Transverse colon (tissue), 4 donors: ENCODE results near the gene LHX2. TPM values are rescaled to one million over a fixed set of nuclear protein-coding genes. Genes with fewer than 3 reads are reported as not detected.

Source experiments
- DNase-seq: peaks from one replicate; pipeline ENCODE4 v3.0.0-alpha.2; 2019
- H3K27ac ChIP-seq, 4 donors: fragments of 200-600 bp; sonication (generic); 2 replicates each; pipeline ENCODE4 v1.5.1; 2016 to 2018; ENCODE audit warnings: inconsistent platforms in 4 of 4
- H3K27me3 ChIP-seq: fragments of 200-600 bp; sonication (generic); 2 replicates; pipeline ENCODE4 v1.5.1; 2017; ENCODE audit warnings: inconsistent platforms
- H3K36me3 ChIP-seq, 4 donors: fragments of 200-600 bp; sonication (generic); 2 replicates each; pipeline ENCODE4 v1.5.1; 2017 to 2019; ENCODE audit warnings: inconsistent platforms in 4 of 4
- H3K4me1 ChIP-seq, 4 donors: fragments of 200-600 bp; sonication (generic); 2 replicates each; pipeline ENCODE4 v1.5.1; 2017 to 2020; ENCODE audit warnings: inconsistent platforms in 4 of 4
- H3K4me3 ChIP-seq, 4 donors: fragments of 200-600 bp; sonication (generic); 1 replicate in 1 of 4; 2 replicates in 3 of 4; pipeline versions ENCODE4 v1.5.1 to v1.6.1; 2017 to 2019; ENCODE audit warnings: inconsistent platforms in 4 of 4
- H3K9me3 ChIP-seq, 2 donors: fragments of 200-600 bp; sonication (generic); 2 replicates each; pipeline ENCODE4 v1.5.1; 2017 to 2019; ENCODE audit warnings: inconsistent platforms in 2 of 2
- EP300 ChIP-seq: sonication (generic); formaldehyde crosslinking; IDR thresholded peaks from one replicate; pipeline ENCODE4 v1.6.1; 2017; ENCODE audit warnings: antibody characterized with exemption, low read depth
- POLR2A ChIP-seq: fragments of 450-650 bp; IDR thresholded peaks from one replicate; pipeline ENCODE4 v1.6.1; 2016; ENCODE audit warnings: antibody characterized with exemption, mild to moderate bottlenecking, moderate library complexity
- POLR2AphosphoS5 ChIP-seq, 3 donors: sonication (generic); formaldehyde crosslinking; IDR thresholded peaks; one replicate each; pipeline ENCODE4 v1.6.1; 2016; ENCODE audit warnings: antibody characterized with exemption in 3 of 3
- WGBS, 2 donors: methylation state at CpG; one replicate each; pipeline ENCODE4 v1.1.5; 2018; ENCODE audit warnings: low coverage in 1 of 2; 5-methylcytosine and 5-hydroxymethylcytosine counted together
- in situ Hi-C, 4 donors: fragments of 200-750 bp; cut with MboI; loops; one replicate each; pipeline versions ENCODE4 v1.15.0 to v1.15.1; 2017; ENCODE audit warnings: low sequenced_read_pairs in 3 of 4, low pct_ligation_motif_present in 1 of 4, low pct_unique_long_range_greater_than_20kb in 1 of 4
- intact Hi-C: fragments of 100-400 bp; cut with DNase I; formaldehyde crosslinking; loops from one replicate; pipeline ENCODE4 v1.15.1; 2023; ENCODE audit warnings: low total_unique reads
- total RNA-seq, 4 donors: library from RNA; depleted of rRNA; stranded (reverse); fragments of >200 nt; gene quantifications; one replicate each; pipeline ENCODE4 v1.1.0, GENCODE V29; 2016
- TF ChIP-seq, protein P1 (sequence below), 5 experiments: fragments of 200-600 bp in 3 of 5; fragments of 450-650 bp in 2 of 5; sonication (generic) in 3 of 5; IDR thresholded peaks; 1 replicate in 2 of 5; 2 replicates in 3 of 5; pipeline ENCODE4 v1.5.1; 2016 to 2017; ENCODE audit warnings: antibody characterized with exemption in 5 of 5, inconsistent platforms in 3 of 5, mild to moderate bottlenecking in 2 of 5, moderate library complexity in 1 of 5

LHX2 gene
- total RNA-seq, 4 donors from 2014 or later = not detected

- no peak overlapping the region for H3K4me3 ChIP-seq
- peaks cover 27% of the 10 kb centered on the region for H3K27me3 ChIP-seq
- no peak for TF ChIP-seq POLR2A
- TF ChIP-seq, protein P1, sequence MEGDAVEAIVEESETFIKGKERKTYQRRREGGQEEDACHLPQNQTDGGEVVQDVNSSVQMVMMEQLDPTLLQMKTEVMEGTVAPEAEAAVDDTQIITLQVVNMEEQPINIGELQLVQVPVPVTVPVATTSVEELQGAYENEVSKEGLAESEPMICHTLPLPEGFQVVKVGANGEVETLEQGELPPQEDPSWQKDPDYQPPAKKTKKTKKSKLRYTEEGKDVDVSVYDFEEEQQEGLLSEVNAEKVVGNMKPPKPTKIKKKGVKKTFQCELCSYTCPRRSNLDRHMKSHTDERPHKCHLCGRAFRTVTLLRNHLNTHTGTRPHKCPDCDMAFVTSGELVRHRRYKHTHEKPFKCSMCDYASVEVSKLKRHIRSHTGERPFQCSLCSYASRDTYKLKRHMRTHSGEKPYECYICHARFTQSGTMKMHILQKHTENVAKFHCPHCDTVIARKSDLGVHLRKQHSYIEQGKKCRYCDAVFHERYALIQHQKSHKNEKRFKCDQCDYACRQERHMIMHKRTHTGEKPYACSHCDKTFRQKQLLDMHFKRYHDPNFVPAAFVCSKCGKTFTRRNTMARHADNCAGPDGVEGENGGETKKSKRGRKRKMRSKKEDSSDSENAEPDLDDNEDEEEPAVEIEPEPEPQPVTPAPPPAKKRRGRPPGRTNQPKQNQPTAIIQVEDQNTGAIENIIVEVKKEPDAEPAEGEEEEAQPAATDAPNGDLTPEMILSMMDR (IDR thresholded peaks at IDR 0.05) = no peak
- TF ChIP-seq EP300 = no peak
- TF ChIP-seq POLR2AphosphoS5 (IDR thresholded peaks at IDR 0.05) = no peak
- DNase-seq = no peak
- H3K36me3 ChIP-seq = no peaks in the 10 kb centered on the region
- no peaks in the 10 kb centered on the region for H3K4me1 ChIP-seq
- in situ Hi-C loops (no loop called here), intact Hi-C loops (no loop called here)
- WGBS, 2 donors = 95% methylated on average over 2 of the region's 2 CpGs; no CpG with 5 or more reads in 1 of the 2 donors
- no peak overlapping the region for H3K27ac ChIP-seq
- no peaks in the 10 kb centered on the region for H3K9me3 ChIP-seq
Measured at GRCh38 chr9:124062172-124062571, 50.6 kb downstream of the LHX2 start.

DNA sequence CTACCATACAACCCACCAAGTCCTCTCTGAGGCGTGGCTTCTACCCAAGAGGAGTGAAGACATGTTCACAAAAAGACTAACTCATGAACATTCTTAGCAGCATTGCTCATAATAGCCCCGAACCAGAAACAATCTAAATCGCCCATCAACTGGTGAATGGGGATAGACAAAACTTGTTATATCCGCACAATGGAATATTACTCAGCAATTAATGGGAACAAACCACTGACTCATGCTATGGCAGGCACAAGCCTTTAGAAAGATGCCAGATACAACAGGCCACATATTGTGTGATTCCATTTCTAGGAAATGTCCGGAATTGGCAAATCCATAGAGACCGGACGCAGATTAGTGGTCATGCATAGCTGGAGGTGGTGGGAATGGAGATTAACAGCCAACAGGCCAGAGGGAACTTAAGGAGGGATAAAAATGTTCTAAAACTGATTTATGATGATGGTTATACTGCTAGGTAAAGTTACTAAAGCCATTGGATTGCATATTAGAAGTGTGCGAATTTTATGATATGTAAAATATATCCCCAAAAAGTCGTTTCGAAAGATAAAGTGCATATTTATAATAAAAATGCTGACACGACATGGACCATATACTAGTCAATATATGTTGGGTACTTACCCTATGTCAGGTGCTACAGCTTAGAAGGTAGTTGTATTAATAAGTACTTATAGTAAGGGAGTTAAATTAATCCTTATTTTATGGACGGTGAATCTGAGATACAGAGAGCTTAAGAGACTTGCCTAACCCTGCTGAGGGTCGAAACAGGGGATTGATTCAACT, 55.4 kb downstream of the LHX2 start:
- intact Hi-C loops = no loop called here
- no peak overlapping the region for H3K4me3 ChIP-seq
- H3K4me1 ChIP-seq = no peaks in the 10 kb centered on the region
- H3K27ac ChIP-seq = no peak overlapping the region
- H3K36me3 ChIP-seq = no peaks in the 10 kb centered on the region
- in situ Hi-C loops = no loop called here
- no peak for DNase-seq
- TF ChIP-seq EP300 = no peak
- no peak for TF ChIP-seq POLR2A
- no peak for TF ChIP-seq POLR2AphosphoS5 (IDR thresholded peaks at IDR 0.05)
- TF ChIP-seq, protein P1 (IDR thresholded peaks at IDR 0.05) = no peak
- 82% methylated on average over 5 to 13 of the region's 13 CpGs for WGBS, 2 donors
- H3K27me3 ChIP-seq = peaks cover 10% of the 10 kb centered on the region
- no peaks in the 10 kb centered on the region for H3K9me3 ChIP-seq

DNA sequence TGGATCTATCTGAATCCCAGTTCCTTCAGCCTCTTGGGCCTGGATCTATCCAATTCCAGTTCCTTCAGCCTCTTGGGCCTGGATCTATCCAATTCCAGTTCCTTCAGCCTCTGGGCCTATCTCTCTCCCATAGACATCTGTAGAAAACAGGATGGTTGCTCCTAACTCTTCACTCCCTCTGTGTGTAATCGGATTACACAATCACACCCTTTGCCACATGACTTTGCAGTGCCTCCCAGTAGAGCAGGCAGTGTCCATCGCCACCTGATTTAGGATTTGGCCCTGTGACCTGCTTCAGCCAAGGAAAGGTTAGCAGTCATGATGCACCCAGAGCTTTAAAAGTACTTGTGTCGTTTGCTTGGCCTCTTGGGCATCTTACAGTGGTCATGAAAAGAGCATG, 56.7 kb downstream of the LHX2 start:
- no peak for TF ChIP-seq POLR2A
- TF ChIP-seq POLR2AphosphoS5 (IDR thresholded peaks at IDR 0.05) = no peak
- TF ChIP-seq EP300 = no peak
- TF ChIP-seq, protein P1 (IDR thresholded peaks at IDR 0.05) = no peak
- no peak overlapping the region for H3K27ac ChIP-seq
- no peaks in the 10 kb centered on the region for H3K9me3 ChIP-seq
- H3K27me3 ChIP-seq = peaks cover 20% of the 10 kb centered on the region
- H3K4me1 ChIP-seq = no peaks in the 10 kb centered on the region
- no peak overlapping the region for H3K4me3 ChIP-seq
- in situ Hi-C loops (no loop called here), intact Hi-C loops (no loop called here)
- no peak for DNase-seq
- WGBS, 2 donors = 86% methylated on average over 3 of the region's 3 CpGs; no CpG with 5 or more reads in 1 of the 2 donors
- no peaks in the 10 kb centered on the region for H3K36me3 ChIP-seq

DNA sequence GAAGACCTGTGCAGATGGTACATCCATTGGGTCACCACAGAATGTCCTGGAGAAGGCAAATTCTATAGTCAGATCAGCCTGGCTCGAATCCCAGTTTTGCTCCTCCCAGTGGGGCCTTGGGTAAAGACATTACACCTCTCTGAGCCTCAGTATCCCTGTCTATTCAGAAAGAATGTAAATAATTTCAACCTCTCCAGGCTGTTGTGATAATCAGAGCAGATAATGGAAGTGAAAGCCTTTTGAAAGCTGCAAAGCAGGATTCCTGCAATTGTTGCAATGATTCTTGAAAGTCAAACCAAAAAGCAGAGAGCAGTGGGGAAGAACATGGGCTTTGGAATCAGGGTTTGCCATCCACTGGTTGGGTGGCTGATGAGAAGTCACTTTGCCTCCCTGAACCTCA, 63.2 kb downstream of the LHX2 start:
- intact Hi-C loops = loop anchor here (5.0 kb wide), 1 partner anchor 818 kb away; no protein-coding TSS in a partner anchor
- in situ Hi-C loops = no loop called here
- 73% methylated on average over 1 of the region's 1 CpG; no CpG with 5 or more reads in 1 of the 2 donors for WGBS, 2 donors

More for the DNA sequence above, 63.2 kb downstream of the LHX2 start:
- DNase-seq = no peak
- Histone ChIP-seq H3K36me3 (no peaks in the 10 kb centered on the region), H3K27ac (no peak overlapping the region), H3K27me3 (peaks cover 29% of the 10 kb centered on the region), H3K9me3 (no peaks in the 10 kb centered on the region), H3K4me1 (no peaks in the 10 kb centered on the region), H3K4me3 (no peak overlapping the region)
- TF ChIP-seq EP300 = no peak
- TF ChIP-seq POLR2A = no peak
- TF ChIP-seq, protein P1 (IDR thresholded peaks at IDR 0.05) = no peak
- TF ChIP-seq POLR2AphosphoS5 (IDR thresholded peaks at IDR 0.05) = no peak
